ENCODE data around the gene CPLANE1.
"Not testable (repeated sequence)": the region's sequence is repeated elsewhere in the genome, so short reads cannot be mapped to it uniquely, and the experiment has no call there.

Gene CPLANE1

DNA sequence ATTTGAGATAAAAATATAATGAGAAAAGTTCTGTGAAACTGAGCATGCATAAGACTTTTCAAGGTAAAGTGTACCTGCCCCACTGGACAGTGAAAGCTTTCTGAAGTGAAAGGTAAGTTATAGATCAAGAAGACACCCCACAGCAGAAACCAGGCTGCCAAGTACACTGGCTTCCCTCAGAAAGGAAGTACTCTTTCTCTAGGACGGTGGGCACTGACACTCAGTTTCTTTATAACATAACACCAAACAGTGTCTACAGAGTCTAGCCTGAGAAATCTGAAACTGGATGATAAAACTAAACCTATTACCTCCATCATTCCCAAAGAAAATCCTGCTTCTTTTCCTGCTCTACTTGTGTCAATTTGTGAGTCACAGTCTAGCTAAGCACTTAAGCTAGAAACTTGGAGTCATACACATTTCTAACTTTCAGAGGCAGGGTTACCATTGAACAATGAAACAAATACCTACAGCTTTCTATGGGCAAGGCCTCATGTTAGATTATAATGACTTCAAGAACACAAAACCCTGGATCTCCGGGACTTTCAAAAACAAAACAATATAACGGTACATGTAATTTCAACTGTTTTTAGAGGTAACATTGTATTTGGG is 136.7 kb downstream of the CPLANE1 start:
- no peak for DNase-seq

DNA sequence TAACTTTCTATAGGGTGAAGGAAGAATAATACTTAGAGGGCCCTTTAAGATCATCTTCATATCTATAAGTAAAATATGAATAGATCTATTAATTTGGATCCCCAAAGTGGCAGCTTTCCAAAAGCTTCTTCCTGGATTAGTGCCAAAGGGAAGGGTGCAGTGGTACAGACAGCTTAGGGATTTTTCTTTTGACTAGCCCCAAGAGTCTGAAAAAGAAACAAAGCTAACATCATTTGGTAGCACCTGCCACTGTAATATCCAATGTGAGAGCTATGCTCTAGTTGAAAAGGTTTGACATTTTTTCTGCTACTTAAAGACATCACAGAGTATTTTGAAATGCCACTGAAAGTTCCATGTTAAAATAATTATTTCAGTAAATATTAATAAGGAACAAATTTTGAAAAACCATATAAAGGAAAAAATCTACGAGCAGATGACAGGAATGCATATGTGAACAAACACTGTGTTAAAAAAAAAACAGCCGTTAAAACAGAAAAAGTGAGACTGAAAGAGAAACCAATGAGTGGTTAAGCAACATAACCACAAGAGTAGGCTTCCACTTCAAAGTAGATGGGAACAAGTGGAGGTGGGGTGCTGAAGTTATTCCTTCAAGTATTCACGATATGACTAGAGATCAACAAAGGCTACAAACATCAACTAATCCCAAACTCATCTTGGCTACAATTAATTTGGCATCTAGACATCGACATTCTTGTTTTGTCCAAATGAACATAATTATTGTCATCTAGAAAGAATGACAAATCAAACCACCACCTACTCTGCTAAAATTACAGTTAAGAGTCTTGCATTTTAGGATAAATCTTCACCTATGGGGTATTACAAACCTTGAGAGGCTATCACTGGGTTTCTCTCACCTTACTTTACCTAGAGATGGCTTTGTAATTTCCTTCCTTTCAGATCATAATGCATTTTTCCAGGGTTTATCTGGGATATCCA is 137.5 kb downstream of the CPLANE1 start:
- DNase-seq, result no peak

DNA sequence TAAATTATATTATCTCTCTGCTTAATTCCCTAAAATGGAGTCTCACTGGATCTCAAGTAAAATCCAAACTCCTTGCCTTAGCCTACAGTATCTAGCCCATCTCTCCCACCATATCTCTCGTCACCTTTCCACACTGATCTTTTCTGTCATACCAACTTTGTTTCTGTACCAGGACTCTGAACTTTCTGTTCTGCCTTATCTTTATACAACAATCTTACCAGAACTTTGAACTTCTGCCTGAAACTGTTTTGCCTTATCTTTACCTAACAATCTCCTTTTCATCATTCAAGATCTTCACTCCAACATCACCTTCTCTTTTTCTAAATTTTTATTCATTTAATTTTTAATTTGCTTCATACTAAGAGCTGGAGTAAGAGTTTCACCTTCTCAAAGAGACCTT is 139.0 kb downstream of the CPLANE1 start:
- no peak for DNase-seq

GRCh38 chr5:37109338-37109737 is 139.8 kb downstream of the CPLANE1 start:
- no peak for DNase-seq

DNA sequence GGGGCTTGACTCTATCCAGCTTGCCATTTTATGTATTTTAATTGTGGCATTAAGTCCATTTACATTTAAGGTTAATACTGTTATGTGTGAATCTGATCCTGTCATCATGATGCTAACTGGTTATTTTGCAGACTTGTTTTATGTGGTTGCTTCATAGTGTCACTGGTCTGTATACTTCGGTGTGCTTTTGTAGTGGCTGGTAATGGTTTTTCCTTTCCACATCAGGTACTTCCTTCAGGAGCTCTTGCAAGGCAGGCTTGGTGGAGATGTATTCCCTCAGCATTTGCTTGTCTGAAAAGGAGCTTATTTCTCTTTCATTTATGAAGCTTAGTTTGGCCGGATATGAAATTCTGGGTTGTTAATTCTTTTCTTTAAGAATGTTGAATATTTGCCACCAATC is 145.9 kb downstream of the CPLANE1 start:
- no peak for DNase-seq

DNA sequence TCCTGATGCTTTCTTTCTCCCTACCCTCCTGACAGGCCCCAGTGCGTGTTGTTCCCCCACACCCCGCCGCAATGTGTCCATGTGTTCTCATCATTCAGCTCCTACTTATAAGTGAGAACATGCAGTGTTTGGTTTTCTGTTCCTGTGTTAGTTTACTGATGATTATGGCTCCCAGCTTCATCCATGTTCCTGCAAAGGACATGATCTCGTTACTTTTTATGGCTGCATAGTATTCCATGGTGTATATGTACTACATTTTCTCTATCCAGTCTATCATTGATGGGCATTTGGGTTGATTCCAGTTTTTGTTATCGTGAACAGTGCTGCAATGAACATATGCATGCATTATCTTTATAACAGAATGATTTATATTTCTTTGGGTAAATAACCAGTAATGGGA is 149.9 kb downstream of the CPLANE1 start:
- DNase-seq, result not testable (repeated sequence)

- not testable (repeated sequence) for DNase-seq
Measured at GRCh38 chr5:37093795-37094194, 155.4 kb downstream of the CPLANE1 start.

DNA sequence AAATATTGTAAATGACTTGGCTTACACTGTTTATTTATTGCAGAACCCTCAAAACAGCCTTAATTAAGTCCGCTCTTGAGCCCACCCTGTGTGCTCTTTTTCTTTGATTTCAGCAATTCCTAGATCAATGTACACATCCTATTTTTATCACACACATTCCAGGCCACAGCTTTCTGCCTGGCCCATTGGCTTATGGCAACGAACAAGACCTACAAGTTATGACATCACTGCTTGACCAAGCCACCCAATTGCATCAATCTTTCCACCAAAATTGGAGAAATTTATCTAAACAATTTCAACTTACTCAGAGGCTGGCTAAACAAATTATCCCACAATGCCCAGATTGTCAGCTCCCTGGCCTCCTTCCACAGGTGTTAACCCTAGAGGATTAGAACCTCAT is 158.4 kb downstream of the CPLANE1 start:
- DNase-seq, result no peak

DNA sequence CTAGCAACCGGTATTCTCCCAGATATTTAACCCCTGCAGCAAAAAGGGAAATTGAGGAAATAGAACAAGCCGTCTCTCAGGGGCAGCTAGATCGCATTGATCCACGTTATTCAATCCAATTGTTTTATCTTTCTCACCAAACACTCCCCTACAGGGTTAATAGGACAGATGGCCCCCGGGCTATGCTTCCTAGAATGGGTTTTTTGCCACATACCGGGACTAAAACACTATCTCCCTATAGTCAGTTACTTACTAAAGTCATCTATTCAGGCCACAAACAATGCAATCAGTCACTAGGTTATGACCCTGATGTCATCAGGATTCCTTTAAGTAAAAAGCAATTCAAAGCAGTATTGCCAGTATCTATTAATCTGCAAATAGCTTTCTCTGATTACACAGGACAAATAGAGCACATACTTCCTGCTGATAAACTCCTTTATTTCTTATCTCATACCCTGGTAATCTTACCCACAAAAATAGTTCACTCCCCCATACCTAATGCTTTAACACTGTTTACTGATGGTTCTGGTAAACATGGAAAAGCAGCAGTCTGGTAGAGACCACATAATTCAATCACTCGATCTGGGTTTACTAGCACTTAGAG is 159.0 kb downstream of the CPLANE1 start:
- DNase-seq, result no peak

- no peak for DNase-seq
Measured at GRCh38 chr5:37088009-37088408, 161.2 kb downstream of the CPLANE1 start.

DNA sequence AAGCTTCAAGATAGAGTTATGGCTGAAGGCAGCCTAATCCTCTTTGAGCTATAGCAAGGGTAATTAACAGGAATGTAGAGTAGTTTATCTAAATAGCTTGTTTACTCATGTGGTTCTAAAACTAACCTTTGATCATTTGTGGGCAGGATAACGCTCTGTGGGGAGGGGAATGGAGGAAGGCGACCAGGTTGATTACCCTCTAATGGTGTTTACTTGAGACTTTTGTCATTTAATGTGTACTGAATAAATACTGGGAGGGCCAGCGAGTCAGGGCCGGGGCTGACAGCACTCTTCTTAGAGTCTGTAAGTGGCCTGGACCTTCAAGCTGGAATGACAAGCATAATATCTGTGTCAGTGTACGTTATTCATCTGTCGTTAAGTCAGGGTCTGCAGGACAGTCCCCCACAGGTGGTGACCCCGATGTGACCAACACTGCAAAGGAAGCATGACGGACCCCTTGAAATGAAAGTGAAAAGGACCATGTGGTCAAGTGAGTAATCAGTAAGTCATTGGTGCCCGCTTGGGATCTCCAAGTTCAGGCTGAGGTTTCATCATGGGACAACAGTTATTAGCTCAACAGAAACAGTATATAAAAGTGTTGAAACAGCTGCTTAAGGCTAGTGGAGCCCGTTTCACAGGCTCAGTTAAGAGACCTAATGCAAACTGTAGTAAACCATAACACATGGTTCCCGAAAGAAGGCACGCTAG is 162.6 kb downstream of the CPLANE1 start:
- no peak for DNase-seq

- DNase-seq, result not testable (repeated sequence)
Measured at GRCh38 chr5:37086026-37086425, 163.2 kb downstream of the CPLANE1 start.

DNA sequence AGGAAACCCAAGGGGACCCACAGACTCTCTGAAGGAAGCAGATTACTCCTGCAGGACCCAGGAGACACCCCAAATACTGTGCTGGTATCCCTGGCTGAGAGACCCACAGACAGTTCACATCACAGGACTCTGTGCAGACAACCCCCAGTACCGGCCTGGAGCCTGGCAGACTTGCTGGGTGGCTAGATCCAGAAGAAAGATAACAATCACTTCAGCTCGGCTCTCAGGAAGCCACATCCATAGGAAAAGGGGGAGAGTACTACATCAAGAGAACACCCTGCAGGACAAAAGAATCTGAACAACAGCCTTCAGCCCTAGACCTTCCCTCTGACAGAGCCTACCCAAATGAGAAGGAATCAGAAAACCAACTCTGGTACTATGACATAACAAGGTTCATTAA is 166.2 kb downstream of the CPLANE1 start:
- DNase-seq, result not testable (repeated sequence)

- DNase-seq, result no peak
Measured at GRCh38 chr5:37080697-37081096, 168.5 kb downstream of the CPLANE1 start.

DNA sequence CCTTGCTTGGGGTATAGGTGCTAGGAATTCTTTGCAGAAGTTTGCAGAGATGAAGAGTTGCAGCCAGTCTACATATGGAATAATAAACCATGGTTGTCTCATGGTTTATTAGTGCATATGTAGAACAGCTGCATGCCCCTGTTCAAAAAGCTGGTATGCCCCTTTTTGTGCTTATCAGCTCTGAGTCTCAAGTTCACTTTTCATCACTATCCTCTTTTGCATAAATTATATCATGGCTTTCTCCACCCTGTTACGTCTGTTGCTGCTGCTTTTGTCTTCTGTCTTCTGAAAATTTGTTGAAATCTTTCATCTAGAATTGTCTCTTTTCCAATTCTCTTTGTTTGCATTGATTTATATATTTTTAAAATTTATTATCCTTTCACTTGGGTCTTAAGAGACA is 172.0 kb downstream of the CPLANE1 start:
- DNase-seq, result no peak

DNA sequence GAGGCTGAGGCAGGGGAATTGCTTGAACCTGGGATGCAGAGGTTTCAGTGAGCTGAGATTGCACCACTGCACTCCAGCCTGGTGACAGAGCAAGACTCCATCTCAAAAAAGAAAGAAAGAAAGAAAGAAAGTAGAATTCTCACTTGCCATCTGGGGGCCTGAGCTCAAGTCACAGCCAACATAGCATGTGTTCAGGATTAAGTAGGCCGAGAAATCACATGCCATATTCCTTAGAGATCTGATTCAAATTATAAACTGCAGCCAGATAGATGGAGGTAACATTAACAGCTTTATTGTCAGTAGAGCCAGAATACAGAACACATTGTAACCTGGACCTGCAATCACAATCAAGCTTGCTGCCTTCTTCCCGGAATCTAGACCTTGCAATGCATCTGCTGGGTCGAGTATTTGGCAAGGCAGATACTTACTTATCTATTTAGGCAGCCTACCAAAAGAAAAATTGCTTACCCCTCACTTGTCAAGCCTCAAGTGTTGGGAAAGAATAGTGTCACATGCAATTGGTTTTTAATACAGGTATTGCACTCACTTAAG is 173.7 kb downstream of the CPLANE1 start:
- DNase-seq, result no peak

GRCh38 chr5:37071901-37072581 is 177.1 kb downstream of the CPLANE1 start:
- no peak for DNase-seq

- DNase-seq, result no peak
Measured at GRCh38 chr5:37071487-37071886, 177.7 kb downstream of the CPLANE1 start.

GRCh38 chr5:37064442-37064841 is 184.7 kb downstream of the CPLANE1 start:
- no peak for DNase-seq

GRCh38 chr5:37063739-37064138 is 185.4 kb downstream of the CPLANE1 start:
- DNase-seq, result no peak

- no peak for DNase-seq
Measured at GRCh38 chr5:37060030-37060429, 189.1 kb downstream of the CPLANE1 start.

GRCh38 chr5:37056762-37057161 is 192.4 kb downstream of the CPLANE1 start:
- no peak for DNase-seq

Measured in GOT3 (cell line).